Ovary (tissue), 3 donors: Measurements from ENCODE around the gene NPAS3.

Experiments
- CTCF ChIP-seq, 3 donors: fragments of 450-650 bp in 2 of 3; fragments of 200-600 bp in 1 of 3; IDR thresholded peaks; one replicate each; pipeline versions ENCODE4 v1.5.1 to v1.8.0; 2016 to 2022; ENCODE audit warnings: antibody characterized with exemption in 3 of 3, mild to moderate bottlenecking in 1 of 3
- POLR2A ChIP-seq: fragments of 450-650 bp; IDR thresholded peaks from one replicate; pipeline ENCODE4 v1.6.1; 2017; ENCODE audit warnings: antibody characterized with exemption, mild to moderate bottlenecking, moderate library complexity
- donor health status: DM: no; HTN: no; CAD: no.

GRCh38 chr14:33756833-33757232 is 818.2 kb downstream of the NPAS3 start:
- no peak for TF ChIP-seq CTCF (IDR thresholded peaks at IDR 0.05)
- no peak for TF ChIP-seq POLR2A
